Neuron (in vitro differentiated cells): ENCODE results near the gene KIAA1328.
"Not testable (repeated sequence)": the region's sequence is repeated elsewhere in the genome, so short reads cannot be mapped to it uniquely, and the experiment has no call there.

Experiments
- H2AFZ ChIP-seq: one replicate; pipeline ENCODE4 v1.6.1; 2013; ENCODE audit warnings: low read depth, mild to moderate bottlenecking, inconsistent platforms, low read length, moderate library complexity
- H3K27me3 ChIP-seq: one replicate; pipeline ENCODE4 v1.6.1; 2013; ENCODE audit warnings: low read length; ENCODE audit not compliant: insufficient read depth
- H3K36me3 ChIP-seq: one replicate; pipeline ENCODE4 v1.6.1; 2013; ENCODE audit warnings: low read length; ENCODE audit not compliant: insufficient read depth
- H3K4me1 ChIP-seq: one replicate; pipeline ENCODE4 v1.6.1; 2013; ENCODE audit warnings: low read length; ENCODE audit not compliant: insufficient read depth
- H3K4me3 ChIP-seq: 2 replicates; pipeline ENCODE4 v1.5.1; 2013; ENCODE audit warnings: mild to moderate bottlenecking, low read length, moderate library complexity
- H3K9me3 ChIP-seq: one replicate; pipeline ENCODE4 v1.6.1; 2013; ENCODE audit warnings: low read length

The KIAA1328 gene

GRCh38 chr18:36871801-36872200, 42.9 kb downstream of the KIAA1328 start:
- Histone ChIP-seq H3K9me3 (no peaks in the 10 kb centered on the region), H2AFZ (no peak overlapping the region), H3K4me3 (no peak overlapping the region), H3K27me3 (no peaks in the 10 kb centered on the region), H3K36me3 (no peaks in the 10 kb centered on the region), H3K4me1 (no peaks in the 10 kb centered on the region)

- no peak overlapping the region for H3K4me3 ChIP-seq
- H3K4me1 ChIP-seq: no peaks in the 10 kb centered on the region
- no peaks in the 10 kb centered on the region for H3K27me3 ChIP-seq
- no peaks in the 10 kb centered on the region for H3K36me3 ChIP-seq
- H2AFZ ChIP-seq: no peak overlapping the region
- no peaks in the 10 kb centered on the region for H3K9me3 ChIP-seq
Observed at GRCh38 chr18:36872329-36872728, 43.4 kb downstream of the KIAA1328 start.

- not testable (repeated sequence) for H3K27me3 ChIP-seq, H3K4me1 ChIP-seq, H3K36me3 ChIP-seq, H2AFZ ChIP-seq, H3K9me3 ChIP-seq, H3K4me3 ChIP-seq
Observed at GRCh38 chr18:36873826-36874225, 44.9 kb downstream of the KIAA1328 start.

GRCh38 chr18:36879796-36880195, 50.9 kb downstream of the KIAA1328 start:
- not testable (repeated sequence) for H3K4me3 ChIP-seq, H2AFZ ChIP-seq, H3K27me3 ChIP-seq, H3K9me3 ChIP-seq, H3K36me3 ChIP-seq, H3K4me1 ChIP-seq

- H3K9me3 ChIP-seq: no peaks in the 10 kb centered on the region
Observed at GRCh38 chr18:36885981-36886380, 57.1 kb downstream of the KIAA1328 start.

DNA sequence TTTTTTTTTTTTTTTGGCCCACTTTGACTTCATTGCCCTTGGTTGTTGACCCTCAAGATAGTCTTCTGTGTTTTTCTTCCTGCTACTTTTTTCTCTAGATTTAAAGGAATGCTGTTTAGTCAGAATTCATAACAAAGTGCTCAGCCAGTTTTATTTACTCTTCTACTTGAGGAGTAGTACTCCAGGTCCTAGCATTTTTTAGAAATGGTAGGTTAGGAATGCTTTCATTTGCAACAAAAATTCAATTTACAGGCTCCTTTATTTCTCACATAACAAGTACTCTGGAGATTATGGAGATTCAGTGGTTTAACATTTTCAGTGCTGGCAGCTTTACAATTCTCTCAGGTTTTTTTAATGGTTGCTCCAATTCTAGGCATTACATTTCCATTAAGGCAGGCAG, 58.2 kb downstream of the KIAA1328 start:
- H3K4me3 ChIP-seq: no peak overlapping the region
- no peaks in the 10 kb centered on the region for H3K9me3 ChIP-seq
- no peaks in the 10 kb centered on the region for H3K27me3 ChIP-seq
- H3K4me1 ChIP-seq: no peaks in the 10 kb centered on the region
- no peak overlapping the region for H2AFZ ChIP-seq
- H3K36me3 ChIP-seq: no peaks in the 10 kb centered on the region

More at GRCh38 chr18:36885981-36886380, 57.1 kb downstream of the KIAA1328 start:
- Histone ChIP-seq H2AFZ (no peak overlapping the region), H3K27me3 (no peaks in the 10 kb centered on the region), H3K4me1 (no peaks in the 10 kb centered on the region), H3K4me3 (no peak overlapping the region), H3K36me3 (no peaks in the 10 kb centered on the region)

DNA sequence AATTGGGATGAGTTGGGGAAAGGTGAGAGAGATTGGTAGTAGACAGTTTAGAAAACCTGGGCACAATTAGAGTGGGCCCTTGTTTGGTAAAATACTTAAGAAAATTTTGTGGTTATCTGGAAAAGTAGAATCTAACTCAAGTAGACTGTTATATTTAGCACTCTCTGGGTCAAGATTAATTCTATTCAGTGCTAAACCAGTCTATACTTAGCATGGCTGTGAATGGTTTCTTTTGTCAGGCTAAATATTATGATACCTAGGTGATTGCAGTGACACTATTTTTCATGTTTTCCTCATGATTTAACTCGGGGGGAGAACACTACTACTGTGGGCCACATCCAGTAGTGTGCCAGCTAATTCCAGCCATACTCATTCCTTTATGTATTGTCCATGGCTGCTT, 58.9 kb downstream of the KIAA1328 start:
- no peaks in the 10 kb centered on the region for H3K36me3 ChIP-seq
- H2AFZ ChIP-seq: no peak overlapping the region
- no peaks in the 10 kb centered on the region for H3K4me1 ChIP-seq
- no peaks in the 10 kb centered on the region for H3K9me3 ChIP-seq
- no peaks in the 10 kb centered on the region for H3K27me3 ChIP-seq
- no peak overlapping the region for H3K4me3 ChIP-seq

GRCh38 chr18:36888778-36889177, 59.9 kb downstream of the KIAA1328 start:
- no peaks in the 10 kb centered on the region for H3K9me3 ChIP-seq
- H3K36me3 ChIP-seq: no peaks in the 10 kb centered on the region
- no peak overlapping the region for H3K4me3 ChIP-seq
- no peaks in the 10 kb centered on the region for H3K27me3 ChIP-seq
- H2AFZ ChIP-seq: no peak overlapping the region
- no peaks in the 10 kb centered on the region for H3K4me1 ChIP-seq

GRCh38 chr18:36889321-36889720, 60.4 kb downstream of the KIAA1328 start:
- H3K4me3 ChIP-seq: no peak overlapping the region
- H3K36me3 ChIP-seq: no peaks in the 10 kb centered on the region
- H2AFZ ChIP-seq: no peak overlapping the region
- H3K27me3 ChIP-seq: no peaks in the 10 kb centered on the region
- no peaks in the 10 kb centered on the region for H3K4me1 ChIP-seq
- H3K9me3 ChIP-seq: no peaks in the 10 kb centered on the region

- H3K36me3 ChIP-seq: no peaks in the 10 kb centered on the region
- no peaks in the 10 kb centered on the region for H3K27me3 ChIP-seq
- H2AFZ ChIP-seq: no peak overlapping the region
- H3K4me1 ChIP-seq: no peaks in the 10 kb centered on the region
- H3K4me3 ChIP-seq: no peak overlapping the region
- H3K9me3 ChIP-seq: no peaks in the 10 kb centered on the region
Observed at GRCh38 chr18:36889742-36890141, 60.8 kb downstream of the KIAA1328 start.

- Histone ChIP-seq H3K9me3 (no peaks in the 10 kb centered on the region), H3K36me3 (no peaks in the 10 kb centered on the region), H3K27me3 (no peaks in the 10 kb centered on the region), H3K4me1 (no peaks in the 10 kb centered on the region), H2AFZ (no peak overlapping the region), H3K4me3 (no peak overlapping the region)
Observed at GRCh38 chr18:36890598-36890997, 61.7 kb downstream of the KIAA1328 start.

DNA sequence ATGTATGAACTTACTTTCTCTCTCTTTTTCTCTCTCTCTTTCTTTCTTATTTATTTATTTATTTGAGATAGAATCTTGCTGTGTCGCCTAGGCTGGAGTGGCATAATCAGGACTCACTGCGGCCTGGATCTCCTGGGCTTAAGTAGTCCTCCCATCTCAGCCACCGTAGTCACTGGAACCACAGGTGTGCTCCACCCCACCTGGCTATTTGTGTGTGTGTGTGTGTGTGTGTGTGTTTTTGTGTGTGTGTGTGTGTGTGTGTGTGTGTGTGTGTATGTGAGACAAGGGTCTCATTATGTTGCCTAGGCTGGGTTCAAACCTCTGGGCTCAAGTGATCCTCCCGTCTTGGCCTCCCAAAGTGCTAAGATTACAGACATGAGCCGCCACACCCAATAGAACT, 64.3 kb downstream of the KIAA1328 start:
- no peak overlapping the region for H2AFZ ChIP-seq
- H3K27me3 ChIP-seq: no peaks in the 10 kb centered on the region
- no peaks in the 10 kb centered on the region for H3K4me1 ChIP-seq

DNA sequence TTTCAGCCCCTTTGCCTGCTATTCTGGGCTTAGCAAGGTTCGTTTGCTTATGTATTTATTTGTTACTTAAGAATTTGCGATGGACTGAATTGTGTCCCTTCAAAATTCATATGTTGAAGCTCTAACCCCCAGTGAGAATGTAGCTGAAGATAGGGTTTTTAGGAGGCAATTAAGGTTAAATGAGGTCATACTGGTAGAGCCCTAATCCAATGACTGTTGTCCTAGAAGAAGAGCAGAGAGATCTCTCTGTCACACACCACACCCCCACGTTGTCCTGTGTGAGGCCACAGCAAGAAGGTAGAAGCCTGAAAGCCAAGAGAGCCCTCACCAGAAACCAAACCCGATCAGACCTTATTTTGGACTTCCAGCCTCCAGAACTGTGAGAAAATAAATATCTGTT, 66.7 kb downstream of the KIAA1328 start:
- Histone ChIP-seq H3K4me1 (no peaks in the 10 kb centered on the region), H3K4me3 (no peak overlapping the region), H3K9me3 (no peaks in the 10 kb centered on the region), H3K27me3 (no peaks in the 10 kb centered on the region), H3K36me3 (no peaks in the 10 kb centered on the region), H2AFZ (no peak overlapping the region)

More for the DNA sequence above, 64.3 kb downstream of the KIAA1328 start:
- no peaks in the 10 kb centered on the region for H3K9me3 ChIP-seq
- H3K36me3 ChIP-seq: no peaks in the 10 kb centered on the region
- no peak overlapping the region for H3K4me3 ChIP-seq

- Histone ChIP-seq H3K4me1 (peaks cover 9% of the 10 kb centered on the region), H3K36me3 (no peaks in the 10 kb centered on the region), H3K4me3 (no peak overlapping the region), H3K27me3 (no peaks in the 10 kb centered on the region), H3K9me3 (no peaks in the 10 kb centered on the region), H2AFZ (no peak overlapping the region)
Observed at GRCh38 chr18:36897253-36897652, 68.3 kb downstream of the KIAA1328 start.
